Measurements from ENCODE around the gene CLCNKB.

- no peak for TF ChIP-seq BACH2 (CRISPR knock-in tag; IDR thresholded peaks at IDR 0.05; ENCODE audit: borderline replicate concordance)
- no peak for TF ChIP-seq PPARA (CRISPR knock-in tag; IDR thresholded peaks at IDR 0.05; ENCODE audit: borderline replicate concordance)
- no peak for TF ChIP-seq ZNF565 (CRISPR knock-in tag; conservative IDR thresholded peaks at IDR 0.05; ENCODE audit: low read depth)
- no peak for TF ChIP-seq ZFP30 (CRISPR knock-in tag; IDR thresholded peaks at IDR 0.05)
- TF ChIP-seq, protein P1, sequence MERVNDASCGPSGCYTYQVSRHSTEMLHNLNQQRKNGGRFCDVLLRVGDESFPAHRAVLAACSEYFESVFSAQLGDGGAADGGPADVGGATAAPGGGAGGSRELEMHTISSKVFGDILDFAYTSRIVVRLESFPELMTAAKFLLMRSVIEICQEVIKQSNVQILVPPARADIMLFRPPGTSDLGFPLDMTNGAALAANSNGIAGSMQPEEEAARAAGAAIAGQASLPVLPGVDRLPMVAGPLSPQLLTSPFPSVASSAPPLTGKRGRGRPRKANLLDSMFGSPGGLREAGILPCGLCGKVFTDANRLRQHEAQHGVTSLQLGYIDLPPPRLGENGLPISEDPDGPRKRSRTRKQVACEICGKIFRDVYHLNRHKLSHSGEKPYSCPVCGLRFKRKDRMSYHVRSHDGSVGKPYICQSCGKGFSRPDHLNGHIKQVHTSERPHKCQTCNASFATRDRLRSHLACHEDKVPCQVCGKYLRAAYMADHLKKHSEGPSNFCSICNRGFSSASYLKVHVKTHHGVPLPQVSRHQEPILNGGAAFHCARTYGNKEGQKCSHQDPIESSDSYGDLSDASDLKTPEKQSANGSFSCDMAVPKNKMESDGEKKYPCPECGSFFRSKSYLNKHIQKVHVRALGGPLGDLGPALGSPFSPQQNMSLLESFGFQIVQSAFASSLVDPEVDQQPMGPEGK (CRISPR knock-in tag; IDR thresholded peaks at IDR 0.05; ENCODE audit: borderline replicate concordance), result no peak
- no peak for TF ChIP-seq OSR1 (CRISPR knock-in tag; IDR thresholded peaks at IDR 0.05)
- no peak for TF ChIP-seq ESRRG (CRISPR knock-in tag; IDR thresholded peaks at IDR 0.05)
- TF ChIP-seq RARB (CRISPR knock-in tag; IDR thresholded peaks at IDR 0.05), result no peak
- no peak for TF ChIP-seq ARNTL (CRISPR knock-in tag; IDR thresholded peaks at IDR 0.05; ENCODE audit: borderline replicate concordance, low read depth)
- TF ChIP-seq TOX (CRISPR knock-in tag; IDR thresholded peaks at IDR 0.05; ENCODE audit: borderline replicate concordance), result no peak
- TF ChIP-seq, protein P2, sequence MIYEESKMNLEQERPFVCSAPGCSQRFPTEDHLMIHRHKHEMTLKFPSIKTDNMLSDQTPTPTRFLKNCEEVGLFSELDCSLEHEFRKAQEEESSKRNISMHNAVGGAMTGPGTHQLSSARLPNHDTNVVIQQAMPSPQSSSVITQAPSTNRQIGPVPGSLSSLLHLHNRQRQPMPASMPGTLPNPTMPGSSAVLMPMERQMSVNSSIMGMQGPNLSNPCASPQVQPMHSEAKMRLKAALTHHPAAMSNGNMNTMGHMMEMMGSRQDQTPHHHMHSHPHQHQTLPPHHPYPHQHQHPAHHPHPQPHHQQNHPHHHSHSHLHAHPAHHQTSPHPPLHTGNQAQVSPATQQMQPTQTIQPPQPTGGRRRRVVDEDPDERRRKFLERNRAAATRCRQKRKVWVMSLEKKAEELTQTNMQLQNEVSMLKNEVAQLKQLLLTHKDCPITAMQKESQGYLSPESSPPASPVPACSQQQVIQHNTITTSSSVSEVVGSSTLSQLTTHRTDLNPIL (CRISPR knock-in tag; IDR thresholded peaks at IDR 0.05; ENCODE audit: low read depth), result no peak
- TF ChIP-seq, protein P3, sequence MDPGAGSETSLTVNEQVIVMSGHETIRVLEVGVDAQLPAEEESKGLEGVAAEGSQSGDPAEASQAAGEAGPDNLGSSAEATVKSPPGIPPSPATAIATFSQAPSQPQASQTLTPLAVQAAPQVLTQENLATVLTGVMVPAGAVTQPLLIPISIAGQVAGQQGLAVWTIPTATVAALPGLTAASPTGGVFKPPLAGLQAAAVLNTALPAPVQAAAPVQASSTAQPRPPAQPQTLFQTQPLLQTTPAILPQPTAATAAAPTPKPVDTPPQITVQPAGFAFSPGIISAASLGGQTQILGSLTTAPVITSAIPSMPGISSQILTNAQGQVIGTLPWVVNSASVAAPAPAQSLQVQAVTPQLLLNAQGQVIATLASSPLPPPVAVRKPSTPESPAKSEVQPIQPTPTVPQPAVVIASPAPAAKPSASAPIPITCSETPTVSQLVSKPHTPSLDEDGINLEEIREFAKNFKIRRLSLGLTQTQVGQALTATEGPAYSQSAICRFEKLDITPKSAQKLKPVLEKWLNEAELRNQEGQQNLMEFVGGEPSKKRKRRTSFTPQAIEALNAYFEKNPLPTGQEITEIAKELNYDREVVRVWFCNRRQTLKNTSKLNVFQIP (CRISPR knock-in tag; IDR thresholded peaks at IDR 0.05; ENCODE audit: borderline replicate concordance, low read depth), result no peak
These were observed 49.5 kb upstream of the CLCNKB start for GRCh38 chr1:15994081-15994480.
